HG02970 (cell line): ENCODE data around the gene ZMIZ1.

Experiments used
- ATAC-seq: cut with Tn5 transposase; IDR thresholded peaks from one replicate; pipeline ENCODE4 v1.9.1; 2021; ENCODE audit warnings: mild to moderate bottlenecking, moderate library complexity, moderate number of reproducible peaks; ENCODE audit not compliant: unreplicated experiment, low FRiP score

The ZMIZ1 gene

DNA sequence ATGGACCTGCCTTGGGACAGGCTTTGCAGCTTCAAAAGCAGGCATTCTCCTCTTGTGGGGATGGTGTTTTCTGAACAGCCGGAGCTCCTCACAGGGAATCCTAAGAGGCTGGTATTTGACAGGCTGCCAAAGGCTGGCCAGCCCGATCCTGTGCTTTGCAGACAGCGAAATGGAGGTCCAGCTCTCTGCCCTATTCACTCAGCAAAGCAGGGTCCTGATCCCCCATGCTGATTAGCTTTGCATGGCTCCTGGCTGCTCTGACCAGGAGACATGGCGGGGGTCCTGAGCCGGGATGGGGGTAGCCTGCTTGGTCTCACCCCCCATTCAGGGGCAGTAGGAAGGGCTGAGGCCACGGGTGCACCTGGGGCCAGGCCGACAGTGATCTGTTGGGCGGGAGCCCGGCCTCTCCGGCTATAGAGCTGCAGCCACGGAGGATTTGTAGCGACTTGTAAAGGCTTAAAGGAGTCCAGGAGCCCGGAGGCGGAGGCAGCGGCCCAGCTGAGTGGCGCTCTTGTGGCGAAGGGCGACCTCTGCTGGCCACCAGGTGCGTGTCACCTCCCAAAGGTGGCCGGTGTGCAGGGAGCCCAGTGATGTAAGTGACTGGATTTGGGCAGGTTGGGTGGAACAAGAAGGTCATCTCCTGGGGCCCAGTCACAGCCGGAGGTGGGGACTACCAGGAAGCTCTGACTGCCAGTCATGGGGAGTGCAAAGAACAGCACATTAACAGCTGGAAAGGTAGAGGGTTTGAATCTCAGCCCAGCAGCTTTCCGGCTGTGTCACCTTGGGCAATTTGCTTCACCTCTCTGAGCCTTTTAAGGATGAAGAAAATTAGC is 126.5 kb downstream of the ZMIZ1 start:
- ATAC-seq, result no peak

DNA sequence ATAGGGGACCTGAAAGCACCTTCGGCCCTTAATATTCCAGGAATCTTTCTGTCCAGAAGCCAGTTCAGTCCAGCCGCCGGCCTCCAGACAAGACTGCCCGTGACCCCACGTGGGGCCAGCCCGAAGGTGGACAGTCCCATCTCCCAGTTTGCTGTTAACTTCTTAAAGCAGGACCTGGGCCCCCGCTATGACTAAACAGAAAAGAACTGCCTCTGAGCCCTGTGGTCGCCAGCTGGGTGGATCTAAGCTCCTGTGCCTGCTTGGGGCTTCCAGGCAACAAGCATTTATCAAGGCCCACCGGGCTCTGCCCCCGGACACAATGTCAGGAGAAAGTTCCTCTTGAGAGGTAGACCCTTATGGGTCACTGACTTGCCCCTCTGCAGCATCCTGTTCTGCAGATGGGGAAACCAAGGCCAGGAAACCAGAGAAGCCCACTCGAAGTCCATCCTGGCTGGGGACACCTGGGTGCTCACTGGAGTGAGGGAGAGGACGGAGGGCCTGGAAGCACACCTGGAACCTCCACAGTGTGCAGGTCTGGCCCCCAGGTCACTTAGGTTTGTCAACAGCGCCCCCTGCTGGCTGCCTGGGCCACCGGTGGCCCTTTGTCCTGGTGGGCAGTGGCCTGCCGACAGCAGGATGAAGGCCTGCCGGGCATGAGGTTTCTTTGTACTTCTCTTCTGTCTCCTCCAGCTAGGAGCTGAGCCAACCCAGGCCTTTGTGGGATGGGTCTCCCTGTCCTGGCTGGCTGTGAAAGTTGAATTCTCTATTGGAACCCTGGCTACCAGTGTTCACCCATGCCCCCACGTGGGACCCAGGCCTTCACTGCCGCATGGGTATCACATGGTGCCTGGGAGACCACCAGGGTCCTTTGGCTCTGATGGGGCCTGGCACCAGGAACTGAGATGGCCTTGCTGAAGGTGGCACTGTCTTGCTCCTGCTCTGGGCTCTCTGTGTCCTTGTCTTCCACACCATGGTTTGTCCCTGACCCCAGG is 128.0 kb downstream of the ZMIZ1 start:
- ATAC-seq, result no peak

GRCh38 chr10:79197558-79197957 is 128.8 kb downstream of the ZMIZ1 start:
- no peak for ATAC-seq

GRCh38 chr10:79200346-79200745 is 131.6 kb downstream of the ZMIZ1 start:
- ATAC-seq, result no peak

- no peak for ATAC-seq
Measured at GRCh38 chr10:79201706-79202105, 132.9 kb downstream of the ZMIZ1 start.

DNA sequence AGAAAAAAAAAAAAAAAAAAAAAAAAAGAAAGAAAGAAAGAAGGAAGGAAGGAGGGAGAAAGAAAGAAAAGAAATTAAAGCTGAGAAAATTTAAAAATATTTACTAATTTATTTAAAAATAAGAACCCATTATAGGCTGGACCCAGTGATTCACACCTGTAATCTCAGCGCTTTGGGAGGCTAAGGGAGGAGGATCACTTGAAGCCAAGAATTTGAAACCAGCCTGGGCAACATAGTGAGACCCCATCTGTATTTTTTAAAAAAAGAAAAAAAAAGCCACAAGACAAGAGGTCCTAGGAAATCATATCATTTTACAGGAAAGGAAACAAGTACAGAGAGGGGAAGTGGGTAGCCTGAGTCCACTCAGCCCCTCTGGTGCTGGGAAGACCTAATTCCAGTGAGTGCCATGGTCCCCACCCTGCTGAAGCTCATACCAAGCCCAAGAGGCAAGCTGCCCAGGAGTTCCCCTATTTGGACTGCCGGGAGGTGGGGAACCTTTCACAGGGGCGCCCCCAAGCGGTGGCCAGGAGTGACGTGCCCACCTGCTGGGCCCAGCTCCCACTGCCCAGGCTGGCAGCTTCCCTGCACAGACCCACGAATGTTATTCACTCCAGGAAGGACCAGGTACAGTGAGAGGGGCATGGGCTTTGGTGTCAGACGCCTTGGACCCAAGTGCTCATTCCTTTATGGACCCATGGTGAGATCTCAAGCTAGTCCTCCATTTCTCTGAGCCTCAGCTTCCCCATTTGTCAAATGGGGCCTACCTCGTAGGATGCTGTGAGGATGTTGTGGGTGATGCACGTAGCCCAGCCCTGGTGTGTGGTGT is 133.6 kb downstream of the ZMIZ1 start:
- no peak for ATAC-seq

- ATAC-seq, result no peak
Measured at GRCh38 chr10:79203014-79203644, 134.4 kb downstream of the ZMIZ1 start.

DNA sequence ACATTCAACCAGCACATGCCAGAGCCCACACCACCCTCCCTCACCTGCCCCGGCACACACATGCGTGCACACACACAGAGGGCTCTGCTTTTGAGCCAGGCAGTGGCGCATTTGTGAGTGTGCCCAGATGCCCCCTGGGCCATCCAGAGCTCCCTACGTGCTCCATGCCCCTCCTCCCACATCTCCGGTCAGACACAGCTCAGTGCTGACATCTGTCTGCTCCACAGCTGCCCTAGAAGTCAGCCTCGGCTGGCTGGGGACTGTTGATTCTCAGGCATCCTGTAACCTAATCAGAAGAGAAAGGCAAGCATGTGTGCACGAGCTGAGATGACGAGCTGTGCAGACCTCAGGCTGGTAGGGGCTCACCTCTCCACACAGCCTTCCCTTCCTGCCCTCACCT is 135.1 kb downstream of the ZMIZ1 start:
- ATAC-seq, result no peak

DNA sequence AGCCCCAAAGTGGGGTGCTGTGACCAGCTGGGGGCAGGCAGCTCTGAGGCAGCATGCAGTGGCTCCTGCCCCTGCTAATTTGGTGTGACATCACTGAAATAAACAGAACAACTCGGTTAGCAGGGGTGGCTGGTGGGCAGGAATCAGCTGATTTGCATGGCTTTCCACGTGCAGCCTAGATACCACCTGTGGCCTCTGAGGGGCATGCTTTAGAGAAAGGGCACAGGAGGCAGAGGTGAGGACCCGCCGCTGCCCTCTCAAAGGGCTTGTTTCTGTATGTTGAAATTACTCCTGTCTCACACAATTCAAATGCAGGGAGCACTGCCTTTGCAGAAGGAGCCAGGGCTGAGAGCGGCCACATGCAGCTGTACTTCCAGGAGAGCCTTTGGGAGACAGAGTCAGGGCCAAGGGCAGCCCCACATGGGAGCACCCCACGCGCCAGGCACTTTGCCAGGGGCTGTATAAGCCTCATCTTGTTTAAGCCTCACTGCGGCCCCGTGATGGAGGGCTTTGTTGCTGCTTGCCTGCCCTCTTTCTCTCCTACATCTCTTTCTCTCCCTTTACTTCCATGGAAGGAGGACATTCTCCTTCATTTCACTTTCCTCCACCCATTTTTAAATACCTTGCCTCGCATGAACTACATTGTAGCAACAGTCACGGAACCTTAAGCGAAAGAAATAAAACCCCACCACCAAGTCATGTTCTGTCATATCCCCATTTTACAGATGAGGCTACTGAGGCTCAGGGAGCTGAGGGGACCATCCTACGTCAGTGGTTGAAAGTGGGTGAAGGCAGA is 137.7 kb downstream of the ZMIZ1 start:
- no peak for ATAC-seq

DNA sequence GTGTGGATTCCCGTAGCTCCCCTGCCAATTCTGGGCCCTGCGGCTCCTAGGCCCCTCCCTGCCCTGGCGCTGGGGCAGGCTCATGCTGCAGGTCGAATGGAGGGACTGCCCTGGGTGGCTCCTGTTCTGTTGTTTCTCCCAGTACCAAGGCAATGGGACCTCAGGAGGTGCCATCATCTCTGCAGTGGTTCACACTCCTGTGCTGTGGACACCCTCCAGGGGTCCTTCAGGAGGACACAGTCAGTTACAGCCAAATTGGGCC is 138.3 kb downstream of the ZMIZ1 start:
- ATAC-seq, result no peak

DNA sequence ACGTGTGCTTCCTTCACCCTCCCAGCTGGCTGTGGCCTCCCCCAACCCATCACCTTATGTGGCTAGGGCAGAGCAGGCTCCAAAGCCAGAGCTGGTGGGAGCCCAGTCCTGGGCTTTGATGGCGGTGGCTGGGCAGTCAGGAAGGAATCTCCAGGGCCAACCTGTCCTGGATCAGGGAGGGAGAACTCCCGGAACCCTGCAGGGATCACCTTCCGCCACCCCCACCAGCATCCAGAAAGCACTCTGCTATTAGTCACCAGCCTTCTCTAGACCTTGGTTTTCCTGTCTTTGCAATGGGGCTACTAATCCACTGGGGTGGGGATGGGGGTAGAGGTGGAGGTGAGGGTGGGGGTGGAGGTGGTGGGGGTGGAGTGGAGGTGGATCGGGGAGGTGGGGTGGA is 139.0 kb downstream of the ZMIZ1 start:
- no peak for ATAC-seq

GRCh38 chr10:79208251-79208983 is 139.7 kb downstream of the ZMIZ1 start:
- ATAC-seq, result no peak

GRCh38 chr10:79209340-79209739 is 140.6 kb downstream of the ZMIZ1 start:
- no peak for ATAC-seq

DNA sequence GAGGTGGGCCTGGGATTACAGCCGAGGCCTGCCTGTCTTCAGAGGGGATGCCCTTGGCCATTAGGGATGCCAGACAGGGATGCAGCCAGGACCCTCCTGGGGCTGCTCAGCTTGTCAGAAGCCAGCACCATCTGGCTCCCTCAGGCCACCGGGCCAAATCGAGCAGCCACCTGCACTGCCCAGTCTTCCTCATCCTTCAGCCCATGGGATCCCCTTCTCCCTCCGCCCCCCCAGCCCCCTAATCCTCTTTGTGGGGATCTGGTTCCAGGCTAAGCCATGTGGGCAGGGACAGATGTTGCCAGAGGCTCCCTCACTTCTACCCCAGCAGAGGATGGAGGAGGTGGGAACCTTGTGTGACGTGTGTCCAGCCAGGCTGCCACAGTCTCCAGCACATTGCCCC is 141.1 kb downstream of the ZMIZ1 start:
- no peak for ATAC-seq

- ATAC-seq, result no peak
Measured at GRCh38 chr10:79210672-79211071, 141.9 kb downstream of the ZMIZ1 start.

DNA sequence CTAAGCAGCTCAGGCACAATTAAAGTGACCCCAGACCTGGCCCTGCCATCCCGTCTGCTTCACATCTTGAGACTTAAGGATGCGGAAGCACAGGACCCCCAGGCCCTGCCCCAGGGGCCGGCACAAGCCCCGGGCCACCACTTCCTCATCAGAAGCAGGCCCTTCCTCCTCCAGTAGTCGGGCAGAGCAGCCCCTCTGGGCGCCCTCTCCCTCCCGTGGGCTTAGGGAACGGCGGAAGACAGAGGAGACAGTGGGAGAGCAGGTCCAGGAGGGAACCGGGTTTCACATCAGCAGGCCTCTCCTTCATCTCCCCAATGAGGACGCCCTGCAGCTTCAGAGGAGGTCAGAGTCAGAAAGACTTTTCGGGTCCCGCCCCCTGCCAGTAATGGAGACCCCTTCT is 142.8 kb downstream of the ZMIZ1 start:
- no peak for ATAC-seq

DNA sequence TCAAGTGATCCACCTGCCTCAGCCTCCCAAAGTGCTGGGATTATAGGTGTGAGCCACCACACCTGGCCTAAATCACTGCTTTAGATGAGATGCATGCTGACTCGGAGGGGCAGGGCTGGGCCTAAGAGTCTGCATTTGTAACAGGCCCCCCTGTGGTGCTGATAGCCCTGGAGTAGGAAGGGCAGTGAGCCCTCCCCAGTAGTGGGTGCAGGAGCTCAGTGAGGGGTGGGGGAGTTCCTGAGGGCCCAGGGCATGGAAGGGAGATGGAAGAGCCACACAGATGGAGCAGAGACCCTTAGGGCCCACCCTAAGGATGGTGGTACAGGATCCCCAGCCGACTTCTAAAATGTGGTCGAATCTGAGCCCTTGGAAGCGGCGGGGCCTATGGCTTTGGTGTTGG is 146.8 kb downstream of the ZMIZ1 start:
- no peak for ATAC-seq

DNA sequence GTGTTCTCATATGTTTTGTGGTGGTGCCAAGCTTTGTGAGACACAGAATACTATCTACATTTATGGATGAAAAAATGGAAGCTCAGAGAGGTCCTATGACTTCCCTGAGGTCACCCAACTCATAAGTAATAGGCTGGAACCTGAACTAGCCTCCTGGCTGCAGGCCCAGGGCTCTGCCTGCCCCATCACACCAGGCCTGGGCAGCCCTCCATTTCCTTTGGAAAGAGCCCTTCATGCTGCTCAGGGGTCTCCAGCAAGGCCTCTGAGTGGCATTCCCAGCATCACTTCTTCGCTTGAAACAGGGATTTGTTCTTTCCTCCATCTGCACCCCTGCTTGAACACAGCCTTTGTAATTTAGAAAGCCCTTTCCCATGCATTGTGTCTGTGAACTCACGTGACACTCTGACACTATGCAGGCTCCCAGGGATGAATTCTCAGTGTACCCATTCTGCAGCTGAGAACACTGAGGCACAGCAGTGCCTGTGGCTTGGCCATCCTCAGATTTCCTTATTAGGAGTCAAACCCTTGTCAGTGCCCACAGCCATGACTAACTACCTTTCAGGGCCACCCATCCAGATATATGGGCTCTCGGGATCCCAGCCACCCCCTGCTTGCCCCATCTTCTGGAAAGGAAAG is 150.7 kb downstream of the ZMIZ1 start:
- ATAC-seq, result no peak
